ENCODE data around the gene MSI1. TPM values are rescaled to one million over a fixed set of nuclear protein-coding genes. Genes with fewer than 3 reads are reported as not detected.

Gene MSI1
- total RNA-seq, 1 experiment from 2014 or later, result 4.1 TPM

DNA sequence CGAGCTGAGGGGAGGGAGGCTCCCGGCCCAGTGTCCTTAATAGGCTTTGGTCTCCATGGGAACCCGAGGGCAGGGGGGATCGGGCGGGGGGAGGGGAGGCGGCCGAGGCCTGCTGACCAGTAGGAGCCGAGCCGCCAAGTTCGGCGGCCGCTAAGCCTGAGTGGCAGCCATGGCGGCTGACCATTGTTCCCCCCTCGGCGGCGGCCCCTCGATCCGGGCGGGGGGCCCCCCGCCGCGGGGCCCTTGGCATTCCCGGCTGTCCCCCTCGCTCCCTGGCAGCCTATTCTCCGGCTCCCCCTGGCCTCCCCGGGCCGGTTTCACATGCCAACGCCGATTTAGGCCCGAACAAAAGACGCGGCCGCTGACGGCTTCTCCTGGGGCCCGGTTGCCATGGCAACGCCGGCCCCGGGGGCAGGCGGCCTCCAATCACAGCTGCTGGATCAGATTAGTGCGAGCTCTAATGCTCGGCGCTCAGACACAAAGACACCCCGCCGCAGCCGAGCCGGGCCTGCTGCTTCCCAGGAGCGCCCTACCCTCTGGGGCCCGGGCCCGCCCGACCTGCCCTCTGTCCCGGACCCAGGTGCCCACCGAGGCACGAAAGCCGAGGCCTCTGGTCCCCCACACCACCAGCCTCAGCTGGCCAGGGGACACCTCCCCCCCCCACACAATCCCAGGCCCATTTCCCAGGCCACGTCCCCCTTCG, 7.3 kb downstream of the MSI1 start:
- CTCF ChIA-PET, result no interaction called here
- in situ Hi-C loops (cut with HindIII; ENCODE audit: low pct_unique_long_range_greater_than_20kb, low sequenced_read_pairs), result no loop called here
- no TSS peak for BruUV-seq (replicated peaks)
- no peaks in the 10 kb centered on the region for H3K9me3 ChIP-seq (ENCODE audit: control insufficient read depth, insufficient read depth, low read depth, low read length)
- H3K4me1 ChIP-seq (ENCODE audit: control insufficient read depth, insufficient read depth, low read length), result 0 out of 2 replicates have a peak, but pooled peaks cover 3% of the 10 kb centered on the region
- intact Hi-C loops (cut with micrococcal nuclease; ENCODE audit: unreplicated experiment), result no loop called here
- no peak for ATAC-seq
- no peak overlapping the region for H3K4me3 ChIP-seq (ENCODE audit: low read depth in 2 of 2, low read length in 2 of 2)
- no peaks in the 10 kb centered on the region for H3K36me3 ChIP-seq (ENCODE audit: control insufficient read depth, insufficient read depth, low read length)
- TF ChIP-seq, protein P1, sequence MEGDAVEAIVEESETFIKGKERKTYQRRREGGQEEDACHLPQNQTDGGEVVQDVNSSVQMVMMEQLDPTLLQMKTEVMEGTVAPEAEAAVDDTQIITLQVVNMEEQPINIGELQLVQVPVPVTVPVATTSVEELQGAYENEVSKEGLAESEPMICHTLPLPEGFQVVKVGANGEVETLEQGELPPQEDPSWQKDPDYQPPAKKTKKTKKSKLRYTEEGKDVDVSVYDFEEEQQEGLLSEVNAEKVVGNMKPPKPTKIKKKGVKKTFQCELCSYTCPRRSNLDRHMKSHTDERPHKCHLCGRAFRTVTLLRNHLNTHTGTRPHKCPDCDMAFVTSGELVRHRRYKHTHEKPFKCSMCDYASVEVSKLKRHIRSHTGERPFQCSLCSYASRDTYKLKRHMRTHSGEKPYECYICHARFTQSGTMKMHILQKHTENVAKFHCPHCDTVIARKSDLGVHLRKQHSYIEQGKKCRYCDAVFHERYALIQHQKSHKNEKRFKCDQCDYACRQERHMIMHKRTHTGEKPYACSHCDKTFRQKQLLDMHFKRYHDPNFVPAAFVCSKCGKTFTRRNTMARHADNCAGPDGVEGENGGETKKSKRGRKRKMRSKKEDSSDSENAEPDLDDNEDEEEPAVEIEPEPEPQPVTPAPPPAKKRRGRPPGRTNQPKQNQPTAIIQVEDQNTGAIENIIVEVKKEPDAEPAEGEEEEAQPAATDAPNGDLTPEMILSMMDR (IDR thresholded peaks at IDR 0.05), result no peak
- TF ChIP-seq TCF7L2 (IDR thresholded peaks at IDR 0.05; ENCODE audit: low read depth, low read length) (no peak), SIN3A (IDR thresholded peaks at IDR 0.05; ENCODE audit: borderline replicate concordance, insufficient read depth, low read depth, low read length) (no peak), POLR2AphosphoS5 (IDR thresholded peaks at IDR 0.05; ENCODE audit: low read depth, low read length) (no peak)
- TF ChIP-seq, protein P2, sequence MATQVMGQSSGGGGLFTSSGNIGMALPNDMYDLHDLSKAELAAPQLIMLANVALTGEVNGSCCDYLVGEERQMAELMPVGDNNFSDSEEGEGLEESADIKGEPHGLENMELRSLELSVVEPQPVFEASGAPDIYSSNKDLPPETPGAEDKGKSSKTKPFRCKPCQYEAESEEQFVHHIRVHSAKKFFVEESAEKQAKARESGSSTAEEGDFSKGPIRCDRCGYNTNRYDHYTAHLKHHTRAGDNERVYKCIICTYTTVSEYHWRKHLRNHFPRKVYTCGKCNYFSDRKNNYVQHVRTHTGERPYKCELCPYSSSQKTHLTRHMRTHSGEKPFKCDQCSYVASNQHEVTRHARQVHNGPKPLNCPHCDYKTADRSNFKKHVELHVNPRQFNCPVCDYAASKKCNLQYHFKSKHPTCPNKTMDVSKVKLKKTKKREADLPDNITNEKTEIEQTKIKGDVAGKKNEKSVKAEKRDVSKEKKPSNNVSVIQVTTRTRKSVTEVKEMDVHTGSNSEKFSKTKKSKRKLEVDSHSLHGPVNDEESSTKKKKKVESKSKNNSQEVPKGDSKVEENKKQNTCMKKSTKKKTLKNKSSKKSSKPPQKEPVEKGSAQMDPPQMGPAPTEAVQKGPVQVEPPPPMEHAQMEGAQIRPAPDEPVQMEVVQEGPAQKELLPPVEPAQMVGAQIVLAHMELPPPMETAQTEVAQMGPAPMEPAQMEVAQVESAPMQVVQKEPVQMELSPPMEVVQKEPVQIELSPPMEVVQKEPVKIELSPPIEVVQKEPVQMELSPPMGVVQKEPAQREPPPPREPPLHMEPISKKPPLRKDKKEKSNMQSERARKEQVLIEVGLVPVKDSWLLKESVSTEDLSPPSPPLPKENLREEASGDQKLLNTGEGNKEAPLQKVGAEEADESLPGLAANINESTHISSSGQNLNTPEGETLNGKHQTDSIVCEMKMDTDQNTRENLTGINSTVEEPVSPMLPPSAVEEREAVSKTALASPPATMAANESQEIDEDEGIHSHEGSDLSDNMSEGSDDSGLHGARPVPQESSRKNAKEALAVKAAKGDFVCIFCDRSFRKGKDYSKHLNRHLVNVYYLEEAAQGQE (IDR thresholded peaks at IDR 0.05; ENCODE audit: insufficient read depth in 1 of 2, low read depth in 2 of 2, low read length in 1 of 2), result no peak
- POLR2A ChIA-PET, result no interaction called here
- no peak for DNase-seq (ENCODE audit: low read depth, low spot score)
- H3K27me3 ChIP-seq (ENCODE audit: control insufficient read depth, insufficient read depth, low read length), result no peaks in the 10 kb centered on the region
- H3K27ac ChIP-seq (ENCODE audit: low read length), result no peak overlapping the region

DNA sequence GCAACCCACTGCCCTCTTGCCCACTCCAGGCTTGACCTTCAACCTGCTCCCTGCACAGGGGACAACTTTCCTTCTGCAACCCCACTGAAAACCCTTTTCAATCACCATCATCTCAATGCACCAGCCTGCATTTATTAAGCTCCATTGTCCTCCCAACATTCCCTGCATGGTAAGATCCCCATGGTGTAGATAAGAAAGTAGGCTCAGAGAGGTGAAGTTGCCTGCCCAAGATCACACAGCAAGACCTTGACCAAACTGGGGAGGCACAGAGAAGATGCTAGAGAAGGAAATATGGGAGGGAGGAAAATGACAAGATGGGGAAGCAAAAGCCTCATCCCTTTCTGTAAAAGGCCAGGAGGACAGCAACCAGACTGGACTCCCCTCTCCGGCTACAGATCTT, 9.8 kb downstream of the MSI1 start:
- Histone ChIP-seq H3K9me3 (ENCODE audit: control insufficient read depth, insufficient read depth, low read depth, low read length) (no peaks in the 10 kb centered on the region), H3K4me1 (ENCODE audit: control insufficient read depth, insufficient read depth, low read length) (0 out of 2 replicates have a peak, but pooled peaks cover 3% of the 10 kb centered on the region), H3K27me3 (ENCODE audit: control insufficient read depth, insufficient read depth, low read length) (no peaks in the 10 kb centered on the region), H3K27ac (ENCODE audit: low read length) (no peak overlapping the region), H3K4me3 (ENCODE audit: low read depth in 2 of 2, low read length in 2 of 2) (no peak overlapping the region), H3K36me3 (ENCODE audit: control insufficient read depth, insufficient read depth, low read length) (no peaks in the 10 kb centered on the region)
- ChIA-PET CTCF (interaction anchor here (1.0 kb wide), 1 partner anchor 8 kb away, joined by 4 read pairs; no protein-coding TSS in a partner anchor), POLR2A (no interaction called here)
- BruUV-seq (replicated peaks), result no TSS peak
- intact Hi-C loops (cut with micrococcal nuclease; ENCODE audit: unreplicated experiment), result no loop called here
- in situ Hi-C loops (cut with HindIII; ENCODE audit: low pct_unique_long_range_greater_than_20kb, low sequenced_read_pairs), result no loop called here
- TF ChIP-seq, protein P2 (IDR thresholded peaks at IDR 0.05; ENCODE audit: insufficient read depth in 1 of 2, low read depth in 2 of 2, low read length in 1 of 2), result no peak
- TF ChIP-seq POLR2AphosphoS5 (IDR thresholded peaks at IDR 0.05; ENCODE audit: low read depth, low read length), result no peak
- DNase-seq (ENCODE audit: low read depth, low spot score), result no peak
- no peak for ATAC-seq

Data from Panc1 (cell line).